Naive thymus-derived CD4-positive, alpha-beta T cell (primary cell): ENCODE data around the gene TUSC7. TPM values are rescaled to one million over a fixed set of nuclear protein-coding genes. Genes with fewer than 3 reads are reported as not detected.

Experiments used
- ATAC-seq: fragments of 150-1000 bp; cut with Tn5 transposase; 2 replicates; pipeline ENCODE4 v1.10.0; 2021; ENCODE audit warnings: mild to moderate bottlenecking, moderate library complexity
- CTCF ChIA-PET: fragments of 350-600 bp; sonication (Branson Sonifier 250); formaldehyde crosslinking; loops from one replicate; lab custom pipeline; 2021; ENCODE audit warnings: antibody characterized with exemption; lab: Charles Lee
- POLR2A ChIA-PET: fragments of 350-600 bp; sonication (Branson Sonifier 250); formaldehyde crosslinking; loops from one replicate; lab custom pipeline; 2021; ENCODE audit warnings: antibody characterized with exemption, inconsistent platforms; lab: Charles Lee
- DNase-seq, 9 donors: peaks; one replicate each; pipeline versions ENCODE4 v3.0.0 to v3.0.0-alpha.2; 2020 to 2022; ENCODE audit warnings: mixed read lengths in 1 of 9
- H3K27ac ChIP-seq: one replicate; pipeline ENCODE4 v1.7.0; 2013; ENCODE audit warnings: mild to moderate bottlenecking, low read depth, low read length, moderate library complexity
- H3K27me3 ChIP-seq, 2 donors: one replicate each; pipeline ENCODE4 v1.7.0; 2013; ENCODE audit warnings: low read length in 2 of 2, mild to moderate bottlenecking in 2 of 2, moderate library complexity in 2 of 2; ENCODE audit not compliant: control insufficient read depth in 2 of 2, insufficient read depth in 2 of 2
- H3K36me3 ChIP-seq, 3 experiments: 1 replicate in 2 of 3; 2 replicates in 1 of 3; pipeline ENCODE4 v1.7.0; 2013; ENCODE audit warnings: low read length in 3 of 3, mild to moderate bottlenecking in 3 of 3, moderate library complexity in 1 of 3; ENCODE audit not compliant: insufficient read depth in 3 of 3, control insufficient read depth in 2 of 3
- H3K4me1 ChIP-seq, 2 donors: one replicate each; pipeline ENCODE4 v1.7.0; 2013; ENCODE audit warnings: low read length in 2 of 2, mild to moderate bottlenecking in 2 of 2, moderate library complexity in 1 of 2; ENCODE audit not compliant: control insufficient read depth in 2 of 2, insufficient read depth in 2 of 2
- H3K4me3 ChIP-seq: 2 replicates; pipeline ENCODE4 v1.7.0; 2013; ENCODE audit warnings: mild to moderate bottlenecking, low read length
- H3K9me3 ChIP-seq, 3 experiments: 1 replicate in 2 of 3; 2 replicates in 1 of 3; pipeline ENCODE4 v1.7.0; 2013; ENCODE audit warnings: low read length in 3 of 3; ENCODE audit not compliant: control insufficient read depth in 2 of 3
- H3K27ac Mint-ChIP-seq, 9 donors: one replicate each; pipeline ENCODE4 v1.8.0; 2020 to 2022; ENCODE audit warnings: mixed read lengths in 9 of 9, mild to moderate bottlenecking in 8 of 9, moderate library complexity in 5 of 9, inconsistent platforms in 2 of 9
- H3K27me3 Mint-ChIP-seq, 5 donors: one replicate each; pipeline ENCODE4 v1.8.0; 2021 to 2022; ENCODE audit warnings: mixed read lengths in 5 of 5, mild to moderate bottlenecking in 1 of 5
- H3K36me3 Mint-ChIP-seq, 5 donors: one replicate each; pipeline ENCODE4 v1.8.0; 2020 to 2022; ENCODE audit warnings: mixed read lengths in 5 of 5, mild to moderate bottlenecking in 3 of 5, inconsistent platforms in 1 of 5
- H3K4me1 Mint-ChIP-seq, 7 donors: one replicate each; pipeline ENCODE4 v1.8.0; 2020 to 2022; ENCODE audit warnings: mixed read lengths in 7 of 7, mild to moderate bottlenecking in 3 of 7, inconsistent platforms in 1 of 7
- H3K4me3 Mint-ChIP-seq, 10 donors: one replicate each; pipeline ENCODE4 v1.8.0; 2020 to 2022; ENCODE audit warnings: mild to moderate bottlenecking in 10 of 10, mixed read lengths in 10 of 10, moderate library complexity in 6 of 10, inconsistent platforms in 2 of 10
- H3K9me3 Mint-ChIP-seq, 11 donors: one replicate each; pipeline ENCODE4 v1.8.0; 2020 to 2022; ENCODE audit warnings: mixed read lengths in 11 of 11, mild to moderate bottlenecking in 4 of 11, inconsistent platforms in 1 of 11, moderate library complexity in 1 of 11
- intact Hi-C, 2 donors: fragments of 100-400 bp; cut with micrococcal nuclease; formaldehyde crosslinking; loops; one replicate each; pipeline ENCODE4 v1.15.1; 2023
- polyA plus RNA-seq, 2 donors: library from polyadenylated mRNA; unstranded; fragments of 300-500 nt; fragmentation: Illumina TruSeq; gene quantifications; one replicate each; pipeline ENCODE4 v1.2.3, GENCODE V29; 2021
- total RNA-seq, 6 experiments: library from RNA in 5 of 6; stranded (reverse) in 5 of 6; gene quantifications; 1 replicate in 5 of 6; 2 replicates in 1 of 6; pipeline ENCODE4 v1.2.3 and lab custom pipeline; 2021 to 2026

TUSC7 gene
- total and polyA plus RNA-seq, 7 experiments from 2014 or later, result not detected

DNA sequence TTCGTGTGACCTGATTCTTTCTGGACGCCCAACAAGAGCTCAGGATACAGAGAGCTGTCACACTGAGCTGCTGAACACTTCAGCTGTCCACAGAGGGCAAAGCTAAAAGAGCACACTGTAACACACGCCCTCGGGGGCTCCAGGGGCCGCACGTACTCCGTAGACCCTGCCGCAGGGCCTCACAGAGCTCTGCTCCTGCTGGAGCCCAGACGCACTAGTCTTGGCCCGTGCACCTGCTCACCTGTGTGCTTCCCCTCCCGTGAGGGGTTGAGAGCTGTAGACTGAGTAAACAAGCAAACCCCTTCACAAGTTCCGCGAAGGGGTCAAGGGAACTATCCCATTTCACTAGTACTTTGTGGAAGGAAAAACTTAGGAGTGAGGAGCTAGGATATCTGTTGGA lies 30.7 kb upstream of the TUSC7 start:
- Histone ChIP-seq H3K9me3 (no peaks in the 10 kb centered on the region), H3K36me3 (no peaks in the 10 kb centered on the region), H3K4me3 (no peak overlapping the region), H3K27me3 (no peaks in the 10 kb centered on the region), H3K27ac (no peak overlapping the region), H3K4me1 (no peaks in the 10 kb centered on the region)
- H3K27ac Mint-ChIP-seq, result no peak overlapping the region
- H3K4me3 Mint-ChIP-seq, result no peak overlapping the region
- intact Hi-C loops, result no loop called here
- CTCF ChIA-PET, result no interaction called here
- no peaks in the 10 kb centered on the region for H3K4me1 Mint-ChIP-seq
- H3K36me3 Mint-ChIP-seq, result no peaks in the 10 kb centered on the region
- DNase-seq, result no peak
- ATAC-seq, result no peak
- H3K27me3 Mint-ChIP-seq, result no peaks in the 10 kb centered on the region
- POLR2A ChIA-PET, result no interaction called here
- H3K9me3 Mint-ChIP-seq, result peaks cover 0 to 16% (median 0%) of the 10 kb centered on the region in 11 donors

DNA sequence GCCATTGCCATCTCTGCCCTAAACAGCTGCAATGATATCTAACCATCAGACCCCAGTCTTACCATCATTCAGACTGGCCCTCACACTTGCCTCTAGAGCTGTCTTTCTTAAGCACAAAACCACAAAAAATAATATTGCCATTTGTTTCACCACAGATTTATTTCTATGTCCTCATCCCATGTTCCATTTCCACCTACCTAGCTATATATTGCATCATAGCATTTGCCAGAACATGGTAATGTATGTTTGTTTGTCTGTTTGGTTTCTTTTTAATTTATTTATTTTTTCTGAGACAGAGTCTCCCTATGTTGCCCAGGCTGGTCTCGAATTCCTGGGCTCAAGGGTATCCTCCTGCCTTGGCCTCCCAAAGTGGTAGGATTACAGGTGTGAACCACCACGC lies 18.5 kb upstream of the TUSC7 start:
- H3K4me1 Mint-ChIP-seq, result no peaks in the 10 kb centered on the region
- DNase-seq, result no peak
- POLR2A ChIA-PET, result no interaction called here
- peaks cover 0 to 4% (median 0%) of the 10 kb centered on the region in 5 donors for H3K27me3 Mint-ChIP-seq
- Histone ChIP-seq H3K9me3 (no peaks in the 10 kb centered on the region), H3K4me3 (no peak overlapping the region), H3K36me3 (no peaks in the 10 kb centered on the region), H3K4me1 (no peaks in the 10 kb centered on the region), H3K27ac (no peak overlapping the region), H3K27me3 (no peaks in the 10 kb centered on the region)
- no peaks in the 10 kb centered on the region for H3K36me3 Mint-ChIP-seq
- no peak for ATAC-seq
- H3K27ac Mint-ChIP-seq, result no peak overlapping the region
- peaks cover 0 to 23% (median 3%) of the 10 kb centered on the region in 11 donors for H3K9me3 Mint-ChIP-seq
- intact Hi-C loops, result no loop called here
- CTCF ChIA-PET, result no interaction called here
- no peak overlapping the region for H3K4me3 Mint-ChIP-seq

GRCh38 chr3:116701070-116701469 lies 8.5 kb upstream of the TUSC7 start:
- intact Hi-C loops, result no loop called here
- DNase-seq (no peak), ATAC-seq (no peak)
- H3K36me3 ChIP-seq, result no peaks in the 10 kb centered on the region
- no peak overlapping the region for H3K4me3 Mint-ChIP-seq
- peaks cover 0 to 10% (median 3%) of the 10 kb centered on the region in 11 donors for H3K9me3 Mint-ChIP-seq
- no peaks in the 10 kb centered on the region for H3K27me3 ChIP-seq
- H3K27ac Mint-ChIP-seq, result no peak overlapping the region
- H3K4me1 ChIP-seq, result no peaks in the 10 kb centered on the region
- H3K4me3 ChIP-seq, result no peak overlapping the region
- no peaks in the 10 kb centered on the region for H3K4me1 Mint-ChIP-seq
- no peaks in the 10 kb centered on the region for H3K36me3 Mint-ChIP-seq
- ChIA-PET POLR2A (no interaction called here), CTCF (no interaction called here)
- H3K27ac ChIP-seq, result no peak overlapping the region
- H3K9me3 ChIP-seq, result no peaks in the 10 kb centered on the region
- no peaks in the 10 kb centered on the region for H3K27me3 Mint-ChIP-seq

DNA sequence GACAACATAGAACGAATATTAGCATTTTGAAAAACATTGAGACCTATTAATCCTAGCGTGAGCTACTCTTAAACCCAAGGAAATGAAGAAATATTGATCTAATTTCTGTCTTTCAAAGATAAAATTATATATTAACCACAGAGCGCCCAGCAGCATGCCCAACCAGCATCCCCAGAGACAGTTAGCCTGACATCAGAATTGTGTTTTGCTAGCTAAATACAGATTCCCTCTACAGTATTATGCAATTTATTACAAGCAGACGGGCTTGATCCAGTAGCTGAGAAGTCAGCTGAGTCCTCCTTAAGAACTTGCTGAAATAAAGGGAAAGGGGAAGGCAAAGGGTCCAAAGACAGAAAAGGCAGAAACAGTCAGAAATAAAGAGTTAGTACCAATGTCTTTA lies 7.2 kb upstream of the TUSC7 start:
- ATAC-seq, result no peak
- H3K27me3 ChIP-seq, result no peaks in the 10 kb centered on the region
- no peaks in the 10 kb centered on the region for H3K36me3 ChIP-seq
- H3K4me3 ChIP-seq, result no peak overlapping the region
- peaks cover 0 to 6% (median 2%) of the 10 kb centered on the region in 11 donors for H3K9me3 Mint-ChIP-seq
- intact Hi-C loops, result no loop called here
- ChIA-PET POLR2A (no interaction called here), CTCF (no interaction called here)
- no peak overlapping the region for H3K27ac ChIP-seq
- no peaks in the 10 kb centered on the region for H3K4me1 Mint-ChIP-seq
- H3K9me3 ChIP-seq, result no peaks in the 10 kb centered on the region
- no peak overlapping the region for H3K27ac Mint-ChIP-seq
- no peak overlapping the region for H3K4me3 Mint-ChIP-seq
- no peaks in the 10 kb centered on the region for H3K27me3 Mint-ChIP-seq
- no peaks in the 10 kb centered on the region for H3K36me3 Mint-ChIP-seq
- H3K4me1 ChIP-seq, result no peaks in the 10 kb centered on the region
- no peak for DNase-seq

DNA sequence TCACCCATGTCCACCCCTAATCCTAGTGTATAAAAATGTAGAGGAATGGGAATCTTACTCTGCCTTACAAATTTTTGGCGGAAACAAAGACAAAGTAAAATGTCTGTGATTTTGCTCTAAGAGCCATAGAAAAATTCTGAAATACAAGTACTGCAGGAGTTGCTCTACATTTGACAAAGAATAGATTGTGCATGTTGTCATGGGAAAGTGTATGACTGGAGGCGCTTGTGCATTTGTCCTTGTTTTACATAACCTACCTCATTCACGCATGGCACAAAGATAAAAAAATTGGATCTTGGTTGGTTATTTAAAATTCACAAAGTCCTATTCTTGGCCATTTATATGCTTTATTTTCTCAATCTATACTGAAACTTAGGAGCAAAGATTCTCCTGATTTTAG lies 2.0 kb upstream of the TUSC7 start:
- Mint-ChIP-seq H3K27me3 (no peaks in the 10 kb centered on the region), H3K4me3 (no peak overlapping the region), H3K9me3 (peaks cover 0 to 9% (median 2%) of the 10 kb centered on the region in 11 donors), H3K4me1 (no peaks in the 10 kb centered on the region), H3K36me3 (no peaks in the 10 kb centered on the region), H3K27ac (no peak overlapping the region)
- Histone ChIP-seq H3K9me3 (no peaks in the 10 kb centered on the region), H3K4me3 (no peak overlapping the region), H3K4me1 (no peaks in the 10 kb centered on the region), H3K36me3 (no peaks in the 10 kb centered on the region), H3K27me3 (no peaks in the 10 kb centered on the region), H3K27ac (no peak overlapping the region)
- ChIA-PET CTCF (no interaction called here), POLR2A (no interaction called here)
- intact Hi-C loops, result no loop called here
- ATAC-seq (no peak), DNase-seq (no peak)

GRCh38 chr3:116716490-116716889 lies 6.9 kb downstream of the TUSC7 start:
- H3K4me3 Mint-ChIP-seq, result no peak overlapping the region

DNA sequence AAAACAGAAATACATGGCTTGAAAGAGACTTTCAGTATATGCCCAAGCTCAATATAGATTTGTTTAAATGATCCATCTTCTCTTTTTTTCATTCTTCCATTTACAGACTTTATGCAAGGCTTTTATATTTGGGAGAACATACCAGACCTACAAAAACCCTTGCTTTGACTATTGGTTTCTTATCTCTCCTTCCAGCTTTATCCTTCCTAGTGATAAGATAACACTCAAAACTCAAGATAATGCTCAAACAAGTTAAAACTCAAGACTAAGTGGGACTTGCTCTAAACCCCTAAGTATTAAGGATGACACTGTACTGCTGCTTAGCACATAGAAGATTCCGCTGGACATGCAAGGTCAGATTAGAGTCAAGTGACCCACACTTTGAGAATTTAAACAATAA lies 8.0 kb downstream of the TUSC7 start:
- H3K36me3 Mint-ChIP-seq, result no peaks in the 10 kb centered on the region
- peaks cover 0 to 8% (median 0%) of the 10 kb centered on the region in 11 donors for H3K9me3 Mint-ChIP-seq
- H3K27ac Mint-ChIP-seq, result no peak overlapping the region
- no peaks in the 10 kb centered on the region for H3K4me1 ChIP-seq
- no peaks in the 10 kb centered on the region for H3K4me1 Mint-ChIP-seq
- POLR2A ChIA-PET, result no interaction called here
- H3K4me3 ChIP-seq, result no peak overlapping the region
- CTCF ChIA-PET, result no interaction called here
- DNase-seq, result no peak
- intact Hi-C loops, result no loop called here
- ATAC-seq, result no peak
- no peak overlapping the region for H3K4me3 Mint-ChIP-seq
- no peaks in the 10 kb centered on the region for H3K27me3 Mint-ChIP-seq
- no peaks in the 10 kb centered on the region for H3K36me3 ChIP-seq
- H3K9me3 ChIP-seq, result no peaks in the 10 kb centered on the region
- H3K27me3 ChIP-seq, result no peaks in the 10 kb centered on the region
- no peak overlapping the region for H3K27ac ChIP-seq

More at GRCh38 chr3:116716490-116716889, 6.9 kb downstream of the TUSC7 start:
- no peaks in the 10 kb centered on the region for H3K27me3 Mint-ChIP-seq
- no peaks in the 10 kb centered on the region for H3K9me3 ChIP-seq
- no peaks in the 10 kb centered on the region for H3K36me3 Mint-ChIP-seq
- H3K4me1 Mint-ChIP-seq, result no peaks in the 10 kb centered on the region
- H3K4me3 ChIP-seq, result no peak overlapping the region
- ChIA-PET POLR2A (no interaction called here), CTCF (no interaction called here)
- ATAC-seq (no peak), DNase-seq (no peak)
- H3K27ac Mint-ChIP-seq, result no peak overlapping the region
- peaks cover 0 to 12% (median 0%) of the 10 kb centered on the region in 11 donors for H3K9me3 Mint-ChIP-seq
- H3K36me3 ChIP-seq, result no peaks in the 10 kb centered on the region
- no peaks in the 10 kb centered on the region for H3K27me3 ChIP-seq
- no peak overlapping the region for H3K27ac ChIP-seq
- intact Hi-C loops, result no loop called here
- no peaks in the 10 kb centered on the region for H3K4me1 ChIP-seq
